ENCODE data around the gene AMBRA1.

AMBRA1 gene

GRCh38 chr11:46498968-46499367 lies 94.9 kb downstream of the AMBRA1 start:
- H3K4me3 ChIP-seq (ENCODE audit: low read depth, low read length) = no peak overlapping the region
- DNase-seq (ENCODE audit: low read depth) = no peak
- no peak for TF ChIP-seq CTCF (IDR thresholded peaks at IDR 0.05; ENCODE audit: insufficient read depth, low read depth, low read length, missing control alignments)

- DNase-seq (ENCODE audit: low read depth) = no peak
- no peak overlapping the region for H3K4me3 ChIP-seq (ENCODE audit: low read depth, low read length)
- TF ChIP-seq CTCF (IDR thresholded peaks at IDR 0.05; ENCODE audit: insufficient read depth, low read depth, low read length, missing control alignments) = no peak
Observed at GRCh38 chr11:46498179-46498578, 95.6 kb downstream of the AMBRA1 start.

- TF ChIP-seq CTCF (IDR thresholded peaks at IDR 0.05; ENCODE audit: insufficient read depth, low read depth, low read length, missing control alignments) = no peak
- no peak for DNase-seq (ENCODE audit: low read depth)
- H3K4me3 ChIP-seq (ENCODE audit: low read depth, low read length) = no peak overlapping the region
Observed at GRCh38 chr11:46497498-46497897, 96.3 kb downstream of the AMBRA1 start.

- no peak for TF ChIP-seq CTCF (IDR thresholded peaks at IDR 0.05; ENCODE audit: insufficient read depth, low read depth, low read length, missing control alignments)
- no peak overlapping the region for H3K4me3 ChIP-seq (ENCODE audit: low read depth, low read length)
- DNase-seq (ENCODE audit: low read depth) = no peak
Observed at GRCh38 chr11:46493791-46494190, 100.0 kb downstream of the AMBRA1 start.

- DNase-seq (ENCODE audit: low read depth) = no peak
- TF ChIP-seq CTCF (IDR thresholded peaks at IDR 0.05; ENCODE audit: insufficient read depth, low read depth, low read length, missing control alignments) = no peak
Observed at GRCh38 chr11:46492532-46492931, 101.3 kb downstream of the AMBRA1 start.

GRCh38 chr11:46491661-46492330 lies 102.0 kb downstream of the AMBRA1 start:
- H3K4me3 ChIP-seq (ENCODE audit: low read depth, low read length) = no peak overlapping the region
- no peak for DNase-seq (ENCODE audit: low read depth)
- TF ChIP-seq CTCF (IDR thresholded peaks at IDR 0.05; ENCODE audit: insufficient read depth, low read depth, low read length, missing control alignments) = no peak

More at GRCh38 chr11:46492532-46492931, 101.3 kb downstream of the AMBRA1 start:
- H3K4me3 ChIP-seq (ENCODE audit: low read depth, low read length) = no peak overlapping the region

- no peak for DNase-seq (ENCODE audit: low read depth)
- no peak for TF ChIP-seq CTCF (IDR thresholded peaks at IDR 0.05; ENCODE audit: insufficient read depth, low read depth, low read length, missing control alignments)
- no peak overlapping the region for H3K4me3 ChIP-seq (ENCODE audit: low read depth, low read length)
Observed at GRCh38 chr11:46490666-46491065, 103.2 kb downstream of the AMBRA1 start.

Measured in GM12865 (cell line).